Body of pancreas (tissue), 4 donors: Measurements from ENCODE around the gene HLA-C.
"Not testable (repeated sequence)": the region's sequence is repeated elsewhere in the genome, so short reads cannot be mapped to it uniquely, and the experiment has no call there.

Experiments
- POLR2A ChIP-seq, 3 donors: fragments of 450-650 bp; IDR thresholded peaks; one replicate each; pipeline ENCODE4 v1.6.1; 2016; ENCODE audit warnings: antibody characterized with exemption in 3 of 3, mild to moderate bottlenecking in 2 of 3
- TF ChIP-seq, protein P1 (sequence below), 7 experiments: fragments of 450-650 bp in 4 of 7; fragments of 200-600 bp in 3 of 7; sonication (generic) in 3 of 7; IDR thresholded peaks; one replicate each; pipeline ENCODE4 v1.5.1; 2016 to 2019; ENCODE audit warnings: antibody characterized with exemption in 7 of 7

DNA sequence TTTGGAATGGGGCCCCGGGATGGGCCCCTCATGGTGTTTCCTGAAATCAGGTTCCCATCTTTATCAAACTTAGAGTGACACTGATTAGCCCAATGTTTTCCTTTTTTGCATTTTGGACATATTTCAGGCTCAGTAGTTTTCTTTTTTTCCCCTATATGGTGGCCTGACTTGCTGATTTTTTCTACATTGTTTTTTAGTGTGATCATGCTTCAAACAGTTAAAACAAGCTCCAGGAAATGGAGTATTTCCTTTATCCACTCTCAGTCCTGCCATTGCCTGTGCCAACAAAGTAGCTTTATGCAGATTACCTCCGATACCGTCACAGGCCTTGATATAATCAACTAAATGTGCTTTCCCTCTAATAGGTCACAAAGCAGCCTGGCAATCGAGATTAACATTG lies 37.8 kb downstream of the HLA-C start:
- not testable (repeated sequence) for TF ChIP-seq POLR2A (IDR thresholded peaks at IDR 0.05)
- TF ChIP-seq, protein P1, sequence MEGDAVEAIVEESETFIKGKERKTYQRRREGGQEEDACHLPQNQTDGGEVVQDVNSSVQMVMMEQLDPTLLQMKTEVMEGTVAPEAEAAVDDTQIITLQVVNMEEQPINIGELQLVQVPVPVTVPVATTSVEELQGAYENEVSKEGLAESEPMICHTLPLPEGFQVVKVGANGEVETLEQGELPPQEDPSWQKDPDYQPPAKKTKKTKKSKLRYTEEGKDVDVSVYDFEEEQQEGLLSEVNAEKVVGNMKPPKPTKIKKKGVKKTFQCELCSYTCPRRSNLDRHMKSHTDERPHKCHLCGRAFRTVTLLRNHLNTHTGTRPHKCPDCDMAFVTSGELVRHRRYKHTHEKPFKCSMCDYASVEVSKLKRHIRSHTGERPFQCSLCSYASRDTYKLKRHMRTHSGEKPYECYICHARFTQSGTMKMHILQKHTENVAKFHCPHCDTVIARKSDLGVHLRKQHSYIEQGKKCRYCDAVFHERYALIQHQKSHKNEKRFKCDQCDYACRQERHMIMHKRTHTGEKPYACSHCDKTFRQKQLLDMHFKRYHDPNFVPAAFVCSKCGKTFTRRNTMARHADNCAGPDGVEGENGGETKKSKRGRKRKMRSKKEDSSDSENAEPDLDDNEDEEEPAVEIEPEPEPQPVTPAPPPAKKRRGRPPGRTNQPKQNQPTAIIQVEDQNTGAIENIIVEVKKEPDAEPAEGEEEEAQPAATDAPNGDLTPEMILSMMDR (IDR thresholded peaks at IDR 0.05) = not testable (repeated sequence)
